Activated CD8-positive, alpha-beta memory T cell treated with anti-CD3 and anti-CD28 coated beads for 48 hours (primary cell): ENCODE results near the gene SYNPO.

Experiments used
- DNase-seq, 3 experiments: peaks; one replicate each; pipeline ENCODE4 v3.0.0-alpha.2; 2020; ENCODE audit warnings: low read depth in 2 of 3, low spot score in 2 of 3

The SYNPO gene

GRCh38 chr5:150625164-150625535 is 15.3 kb upstream of the SYNPO start:
- DNase-seq, result no peak

- DNase-seq, result no peak
These were observed 14.4 kb upstream of the SYNPO start for GRCh38 chr5:150625831-150626746.

- DNase-seq, result no peak
These were observed 13.6 kb upstream of the SYNPO start for GRCh38 chr5:150626853-150627276.

GRCh38 chr5:150627731-150628545 is 12.5 kb upstream of the SYNPO start:
- no peak for DNase-seq

- no peak for DNase-seq
These were observed 11.4 kb upstream of the SYNPO start for GRCh38 chr5:150628936-150629485.

- no peak for DNase-seq
These were observed 10.4 kb upstream of the SYNPO start for GRCh38 chr5:150630016-150630415.

- no peak for DNase-seq
These were observed 9.8 kb upstream of the SYNPO start for GRCh38 chr5:150630461-150631325.

- DNase-seq, result no peak
These were observed 9.1 kb upstream of the SYNPO start for GRCh38 chr5:150631326-150631701.

- DNase-seq, result no peak
These were observed 7.9 kb upstream of the SYNPO start for GRCh38 chr5:150632305-150633160.

GRCh38 chr5:150633429-150633828 is 7.0 kb upstream of the SYNPO start:
- DNase-seq, result no peak

GRCh38 chr5:150636391-150637244 is 3.8 kb upstream of the SYNPO start:
- no peak for DNase-seq

GRCh38 chr5:150637245-150638052 is 3.0 kb upstream of the SYNPO start:
- DNase-seq, result no peak

- DNase-seq, result no peak
These were observed 2.4 kb upstream of the SYNPO start for GRCh38 chr5:150638053-150638444.

GRCh38 chr5:150638488-150639376 is 1.7 kb upstream of the SYNPO start:
- DNase-seq, result no peak

- no peak for DNase-seq
These were observed 1.1 kb upstream of the SYNPO start for GRCh38 chr5:150639377-150639692.

- no peak for DNase-seq
These were observed 709 bp upstream of the SYNPO start for GRCh38 chr5:150639751-150640150.

GRCh38 chr5:150641006-150641570 is 628 bp downstream of the SYNPO start:
- no peak for DNase-seq
